GF-D8 (cell line): ENCODE measurements around the gene SLC15A4.
"Not testable (repeated sequence)": the region's sequence is repeated elsewhere in the genome, so short reads cannot be mapped to it uniquely, and the experiment has no call there.

ENCODE experiments used
- DNase-seq: peaks from one replicate; lab custom pipeline; 2025; lab: John Stamatoyannopoulos, UW

SLC15A4 gene

DNA sequence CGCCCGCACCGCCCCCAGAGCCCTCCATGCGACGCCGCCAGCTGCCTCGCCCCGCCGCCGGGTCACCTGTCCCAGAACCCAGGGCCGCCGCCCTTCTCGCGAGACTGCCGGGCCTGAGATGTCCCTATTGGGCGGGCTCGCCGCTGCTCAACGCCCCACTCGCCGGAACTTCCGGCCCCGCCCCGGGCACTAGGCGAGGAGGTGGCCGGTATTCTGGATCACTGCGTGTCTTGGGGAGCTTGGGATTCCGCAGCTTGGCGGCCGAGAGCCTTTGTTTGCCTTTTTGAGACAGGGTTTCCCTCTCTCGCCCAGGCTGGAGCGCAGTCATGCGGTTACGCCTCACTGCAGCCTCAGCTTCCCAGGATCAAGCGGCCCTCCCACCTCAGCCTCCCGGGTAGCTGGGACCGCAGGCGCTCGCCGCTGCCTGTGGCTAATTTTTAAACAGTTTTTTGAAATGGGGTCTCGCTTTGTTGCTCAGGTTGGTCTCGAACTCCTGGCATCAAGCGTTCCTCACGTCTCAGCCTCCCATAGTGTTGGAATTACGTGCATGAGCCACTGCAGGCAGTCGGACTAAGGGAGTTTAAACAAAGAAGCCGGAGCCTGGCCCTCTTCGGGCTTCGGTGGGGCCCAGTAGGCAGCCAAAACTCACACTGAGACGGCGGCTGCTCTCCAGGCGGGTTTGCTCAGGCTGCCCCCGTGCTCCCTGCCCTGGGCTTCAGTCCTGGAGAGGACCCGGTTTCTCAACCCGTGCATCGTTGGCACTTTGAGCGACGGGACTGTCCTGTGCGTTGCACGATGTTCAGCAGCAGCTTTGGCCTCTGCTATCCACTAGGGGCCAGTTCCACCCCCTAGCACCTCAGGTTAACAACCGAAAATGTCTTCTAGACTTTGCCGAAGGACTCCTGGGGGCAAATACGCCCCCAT lies at the start of gene SLC15A4:
Gene SLC15A4 (minus strand): TSS at position 43 of the 924 bp plus-strand sequence. CDS start 15 bp downstream, at position 28.
- peak; percentile 78 for DNase-seq

DNA sequence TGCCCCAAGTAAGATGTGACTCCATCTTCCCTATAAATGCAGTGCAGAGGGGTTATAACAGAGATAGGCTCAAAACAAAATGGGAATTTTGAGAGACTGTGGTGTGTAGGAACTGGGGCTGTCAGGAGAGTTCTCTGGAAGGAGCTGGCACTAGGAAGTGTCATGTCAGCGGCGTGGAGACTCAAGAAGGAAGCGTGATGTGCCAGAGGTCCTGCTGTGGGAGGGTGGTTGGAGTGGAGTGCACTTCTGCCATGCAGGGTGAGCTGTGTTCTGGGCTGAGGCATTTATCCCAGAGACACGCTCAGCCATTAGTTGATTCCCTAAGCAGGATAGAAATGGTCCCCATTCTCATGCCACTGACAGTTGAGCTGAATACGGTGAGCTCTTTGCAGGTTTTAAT lies 48.5 kb upstream of the SLC15A4 start:
- no peak for DNase-seq

DNA sequence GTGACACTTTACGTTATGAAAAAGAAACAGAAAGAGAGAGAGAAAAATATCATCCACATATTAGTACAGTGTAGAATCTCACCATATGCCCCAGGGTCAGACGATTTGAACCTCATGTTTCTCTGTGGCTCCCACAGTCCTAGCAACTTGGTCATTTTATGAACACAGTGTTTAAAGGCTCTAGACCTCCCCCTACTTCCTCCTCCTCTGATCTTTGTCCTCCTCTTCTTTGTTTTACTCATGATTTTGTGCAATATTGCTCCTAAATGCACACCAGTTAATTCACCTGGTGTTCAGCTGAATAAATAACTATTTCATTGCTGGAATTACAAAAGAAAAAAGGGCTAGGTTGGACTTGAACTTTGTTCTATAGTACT lies 47.7 kb upstream of the SLC15A4 start:
- DNase-seq, result no peak

DNA sequence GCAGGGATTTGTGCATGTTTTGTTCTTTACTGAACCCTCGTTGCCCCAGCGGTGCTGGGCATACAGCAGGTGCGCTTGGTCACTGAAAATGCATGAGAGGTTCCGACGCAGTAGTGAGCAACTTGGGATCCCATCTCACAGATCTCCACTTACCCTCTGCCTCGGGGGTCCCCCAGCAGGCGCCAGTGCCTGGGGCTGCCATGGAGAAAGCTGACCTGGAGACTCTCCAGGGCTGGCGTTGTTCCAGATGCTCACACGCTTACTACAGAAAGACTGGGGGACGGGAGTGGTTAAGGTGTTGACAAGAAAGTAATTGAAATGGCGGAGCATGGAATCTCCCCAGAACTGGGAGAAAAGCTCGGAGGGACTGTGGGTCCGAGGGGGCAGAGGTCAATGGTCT lies 43.7 kb upstream of the SLC15A4 start:
- DNase-seq, result no peak

DNA sequence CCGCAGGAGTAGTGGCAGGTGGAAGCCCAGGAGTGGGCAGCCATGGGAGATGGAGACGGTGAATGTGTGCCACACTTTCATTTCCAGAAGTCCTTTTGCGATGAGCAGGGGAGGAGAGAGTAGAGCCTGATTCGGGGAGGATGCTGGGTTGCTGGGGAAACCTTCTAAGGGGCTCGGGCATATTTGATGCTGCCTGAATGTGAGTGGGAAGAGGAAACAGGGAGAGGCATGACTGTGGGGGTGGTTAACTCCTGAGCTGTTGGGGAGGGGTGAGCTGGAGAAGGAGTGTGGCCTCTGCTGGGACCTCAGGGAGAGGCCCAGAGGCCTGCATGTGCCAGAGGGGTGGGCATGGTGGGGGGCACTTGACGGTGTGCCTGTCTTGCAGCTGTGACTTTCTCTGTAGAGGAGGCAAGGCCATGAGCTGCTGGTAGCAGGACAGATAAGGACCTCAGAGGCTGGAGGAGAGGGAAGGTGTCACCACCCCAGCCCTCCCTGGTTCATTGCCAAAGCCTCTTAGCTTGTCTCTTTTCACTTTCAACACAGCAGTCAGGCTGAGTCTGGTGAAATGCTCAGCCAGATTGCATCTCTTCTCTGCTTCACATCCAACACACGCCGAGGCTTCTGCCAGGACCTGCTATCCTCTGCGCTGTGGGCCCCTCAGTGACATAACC lies 40.9 kb upstream of the SLC15A4 start:
- DNase-seq, result no peak

DNA sequence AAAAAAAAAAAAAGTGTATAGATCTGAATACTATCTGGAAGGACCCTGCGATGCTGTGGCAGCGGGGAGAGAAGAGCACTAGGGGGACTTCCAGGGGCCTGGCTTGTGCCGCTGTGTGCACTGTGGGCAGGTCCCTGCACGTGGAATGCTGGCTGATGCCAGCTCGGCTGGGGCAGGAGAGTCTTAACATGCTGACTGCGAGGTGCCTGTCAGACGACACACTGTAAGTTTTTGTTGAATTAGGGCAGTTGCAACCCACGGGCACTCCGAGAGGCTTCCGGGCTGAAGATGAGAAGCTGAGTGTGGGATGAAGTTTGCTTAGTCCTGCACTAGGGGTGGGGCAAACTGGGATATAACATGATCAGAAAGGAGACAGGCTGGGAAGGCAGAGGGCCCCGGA lies 40.2 kb upstream of the SLC15A4 start:
- DNase-seq, result no peak

DNA sequence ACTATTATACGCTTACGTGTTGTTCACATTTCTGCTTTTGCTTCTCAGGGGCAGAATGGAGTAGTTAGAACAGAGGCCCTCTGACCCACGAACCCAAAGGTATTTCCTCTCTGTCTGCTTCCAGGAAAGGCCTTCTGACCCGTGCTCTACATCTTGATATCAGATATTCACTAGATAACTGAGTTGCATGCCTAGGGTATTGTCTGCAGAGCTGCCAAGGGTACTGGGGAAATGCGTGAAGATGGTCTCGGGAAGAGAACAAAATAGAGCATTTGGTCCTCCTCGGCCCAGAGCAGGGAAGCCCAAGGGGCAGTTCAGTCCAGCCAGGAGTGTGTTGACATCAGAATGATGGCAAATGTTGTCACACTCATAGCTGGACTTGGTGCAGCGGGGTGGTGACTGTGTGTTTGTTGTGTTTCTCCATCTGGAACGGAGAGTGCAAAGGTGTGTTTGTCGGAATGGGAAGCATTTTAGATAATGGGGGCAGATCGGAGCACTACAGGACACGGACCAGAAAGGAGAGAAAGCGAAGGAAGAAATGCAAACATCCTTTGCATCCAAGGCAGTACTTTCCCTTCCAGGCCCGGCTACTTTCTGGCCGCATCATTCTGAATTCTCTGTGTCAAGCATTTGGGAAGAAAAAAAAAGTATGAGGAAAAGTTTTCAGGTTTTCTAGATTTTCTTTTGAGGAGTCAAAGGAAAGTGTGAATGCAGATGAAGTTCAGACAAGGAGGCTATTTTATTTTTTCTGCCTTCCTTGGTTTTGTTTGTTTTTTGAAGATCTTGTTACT lies 37.7 kb upstream of the SLC15A4 start:
- DNase-seq, result no peak

DNA sequence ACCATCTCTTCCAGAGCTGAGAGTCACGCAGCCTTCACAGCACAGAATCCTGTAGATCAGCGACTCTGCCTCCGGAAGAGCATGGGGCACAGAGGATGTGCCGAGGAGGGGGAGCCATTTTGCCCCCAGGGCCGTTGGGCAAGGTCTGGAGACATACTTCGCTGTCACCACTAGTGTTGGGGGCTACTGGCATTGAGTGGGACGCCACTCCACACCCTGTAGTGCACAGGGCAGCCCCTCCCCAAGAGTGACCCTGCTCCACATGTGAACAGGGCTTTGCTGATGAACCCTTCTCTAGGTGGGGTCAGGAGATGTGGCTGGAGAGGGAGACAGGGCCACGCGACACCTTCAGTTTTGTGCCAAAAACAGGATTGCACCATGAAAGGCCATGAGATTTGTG lies 35.6 kb upstream of the SLC15A4 start:
- DNase-seq, result no peak

DNA sequence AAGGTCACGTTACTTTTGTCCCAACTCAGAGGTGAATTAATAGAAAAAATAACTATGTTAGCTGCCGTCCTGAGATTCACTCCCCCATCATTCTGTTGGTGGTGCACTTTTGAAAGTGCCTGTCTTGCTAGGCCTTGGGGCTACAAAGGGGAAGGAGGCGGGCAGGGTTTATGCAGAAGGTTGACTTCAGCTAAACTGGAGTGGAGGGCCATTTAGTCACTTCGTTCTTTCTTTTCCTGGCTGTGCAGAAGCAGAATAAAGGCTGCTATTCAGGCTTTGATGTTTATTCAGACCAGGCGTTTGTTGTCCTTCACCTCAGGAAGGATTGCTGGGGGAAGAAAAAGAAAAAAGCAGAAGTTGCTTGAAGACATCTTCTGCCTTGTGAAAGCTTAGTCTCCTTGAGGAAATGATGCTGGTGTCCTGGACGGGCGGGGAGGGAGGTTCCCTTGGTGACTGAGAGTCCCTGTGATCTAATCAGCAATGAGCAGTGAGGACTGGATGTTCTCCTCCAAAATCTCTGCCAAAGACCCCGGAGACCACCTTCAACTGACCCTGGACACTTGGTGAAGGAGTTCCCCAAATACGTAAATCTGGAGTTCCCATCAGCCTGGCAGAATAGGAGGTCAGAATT lies 33.5 kb upstream of the SLC15A4 start:
- no peak for DNase-seq

DNA sequence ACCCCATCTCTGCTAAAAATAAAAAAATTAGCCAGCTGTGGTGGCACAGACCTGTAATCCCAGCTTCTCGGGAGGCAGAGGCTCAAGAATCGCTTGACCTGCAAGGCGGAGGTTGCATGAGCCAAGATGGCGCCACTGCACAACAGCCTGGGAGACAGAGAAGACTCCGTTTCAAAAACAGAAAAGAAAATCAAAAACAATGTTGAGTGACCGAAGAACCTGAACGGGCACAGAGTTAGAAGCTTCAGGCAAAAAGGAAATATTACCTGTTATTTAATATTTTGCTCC lies 33.0 kb upstream of the SLC15A4 start:
- no peak for DNase-seq

DNA sequence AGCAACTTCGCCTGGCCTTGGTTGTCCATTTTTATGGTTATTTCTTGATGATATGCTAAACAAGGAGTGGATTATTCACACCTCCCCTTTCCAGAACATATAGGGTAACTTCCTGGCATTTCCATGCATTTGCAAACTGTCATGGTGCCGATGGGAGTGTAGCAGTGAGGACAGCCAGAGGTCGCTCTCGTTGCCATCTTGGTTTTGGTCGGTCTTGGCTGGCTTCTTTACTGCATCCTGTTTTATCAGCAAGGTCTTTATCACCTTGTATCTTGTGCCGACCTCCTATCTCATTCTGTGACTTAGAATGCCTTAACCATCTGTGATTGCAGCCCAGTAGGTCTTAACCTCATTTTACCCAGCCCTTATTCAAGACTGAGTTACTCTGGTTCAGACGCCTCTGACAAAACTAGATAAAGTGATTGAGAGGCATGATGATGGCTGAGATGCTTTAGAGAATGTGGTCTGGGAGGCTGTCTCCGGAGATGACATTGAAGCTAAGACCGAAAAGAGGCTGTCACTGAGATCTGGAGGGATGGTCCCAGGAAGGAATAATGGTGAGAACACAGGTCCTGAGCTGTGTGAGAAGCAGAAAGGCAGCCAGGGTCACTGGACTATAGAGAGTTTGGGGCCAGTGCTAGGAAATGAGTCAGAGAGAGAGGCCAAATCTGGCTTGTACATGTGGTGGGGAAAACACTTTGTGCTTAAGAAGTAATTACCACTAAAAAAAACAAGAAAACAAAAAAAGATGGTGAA lies 32.5 kb upstream of the SLC15A4 start:
- DNase-seq, result no peak

DNA sequence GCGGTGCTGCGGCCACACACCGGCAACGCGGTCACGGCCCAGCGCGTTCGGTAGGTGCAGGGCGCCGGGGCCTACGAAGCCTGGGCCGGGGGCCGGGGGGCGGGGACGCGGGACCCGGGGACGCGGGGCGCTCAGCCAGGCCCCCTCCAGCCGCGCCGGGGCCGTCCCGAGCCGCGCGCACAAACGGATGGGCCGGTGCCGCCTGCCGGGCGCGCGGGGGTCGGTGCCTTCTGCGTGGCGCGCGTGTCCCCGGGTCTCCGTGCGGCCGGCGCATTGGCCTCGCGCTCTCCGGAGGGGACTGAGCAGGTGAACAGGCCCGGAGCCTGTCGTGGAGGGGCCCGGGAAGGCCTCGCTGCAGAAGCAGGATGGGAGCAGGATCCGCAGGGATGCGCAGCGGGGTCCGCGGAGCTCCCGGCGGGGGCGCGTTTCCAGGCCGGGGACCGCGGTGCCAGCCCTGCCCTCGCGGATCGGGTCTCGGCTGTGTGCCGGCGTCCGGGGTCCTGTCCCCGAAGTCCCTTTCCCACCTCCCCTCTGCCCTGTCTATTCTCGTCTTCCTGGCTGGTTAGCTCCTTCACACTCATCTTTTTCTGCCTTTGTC lies 29.9 kb upstream of the SLC15A4 start:
- DNase-seq, result no peak

DNA sequence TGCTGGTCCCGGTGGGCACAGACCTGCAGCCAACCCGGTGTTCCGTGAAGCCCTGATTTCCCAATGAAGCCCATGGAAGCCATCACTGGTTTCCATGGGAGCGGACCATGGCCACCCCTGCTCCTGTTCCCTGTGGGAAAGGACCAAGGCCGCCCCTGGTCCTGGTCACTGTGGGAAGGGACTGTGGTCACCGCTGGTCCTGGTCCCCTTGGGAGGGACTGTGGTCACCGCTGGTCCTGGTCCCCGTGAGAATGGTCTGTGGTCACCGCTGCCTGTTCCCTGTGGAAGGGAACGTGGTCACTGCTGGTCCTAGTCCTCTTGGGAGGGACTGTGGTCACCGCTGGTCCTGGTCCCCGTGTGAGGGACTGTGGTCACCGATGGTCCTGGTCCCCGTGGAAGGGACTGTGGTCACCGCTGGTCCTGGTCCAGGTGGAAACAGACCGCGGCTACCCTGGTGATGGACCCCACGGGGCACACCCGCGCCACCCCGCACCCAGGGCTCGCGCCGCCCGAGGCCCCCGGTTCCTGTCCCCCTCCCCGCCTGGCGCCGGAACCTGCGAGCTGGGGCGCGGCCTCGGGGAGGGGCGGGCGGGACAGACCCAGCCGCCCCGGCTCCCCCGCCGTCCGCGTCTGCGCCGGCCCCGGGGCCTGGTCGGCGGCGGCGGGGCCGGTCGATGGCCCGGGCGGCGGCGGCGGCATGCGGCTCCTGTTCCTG lies 29.3 kb upstream of the SLC15A4 start, which contains the start of gene GLT1D1:
Gene GLT1D1 (plus strand): TSS at position 594 of the 715 bp plus-strand sequence. CDS start 104 bp downstream, at position 698.
- DNase-seq, result no peak

DNA sequence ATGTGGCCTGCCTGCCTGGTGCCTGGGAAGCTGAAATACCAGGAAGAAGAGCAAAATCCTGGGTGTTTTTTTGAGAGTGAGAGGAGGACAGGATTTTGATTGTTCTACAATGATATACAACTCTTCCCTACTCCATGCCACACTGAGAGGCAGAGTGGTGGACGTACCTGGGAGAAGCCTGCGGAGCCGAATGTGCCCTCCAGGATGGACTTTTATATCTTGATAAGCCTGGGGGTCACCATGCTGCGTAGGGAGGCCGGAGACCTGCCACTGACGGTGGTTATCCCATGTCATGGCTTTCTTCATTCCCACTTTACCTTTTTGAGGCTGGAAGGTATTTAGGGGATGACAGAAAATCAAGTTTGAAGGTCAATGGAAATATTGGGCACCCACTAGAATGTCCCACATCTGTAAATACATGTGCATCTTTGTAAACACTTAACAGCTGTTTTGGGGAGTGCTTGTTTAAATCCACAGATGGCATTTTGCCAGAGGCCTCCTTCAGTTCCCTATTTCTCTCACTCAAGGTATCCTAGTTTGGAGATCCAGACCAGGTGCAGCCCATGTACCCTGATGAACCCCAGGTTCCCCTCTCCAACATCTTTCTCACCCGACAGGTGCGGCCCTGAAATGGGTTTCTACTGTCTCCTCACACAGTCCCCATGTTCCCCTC lies 28.4 kb upstream of the SLC15A4 start:
- DNase-seq, result no peak

DNA sequence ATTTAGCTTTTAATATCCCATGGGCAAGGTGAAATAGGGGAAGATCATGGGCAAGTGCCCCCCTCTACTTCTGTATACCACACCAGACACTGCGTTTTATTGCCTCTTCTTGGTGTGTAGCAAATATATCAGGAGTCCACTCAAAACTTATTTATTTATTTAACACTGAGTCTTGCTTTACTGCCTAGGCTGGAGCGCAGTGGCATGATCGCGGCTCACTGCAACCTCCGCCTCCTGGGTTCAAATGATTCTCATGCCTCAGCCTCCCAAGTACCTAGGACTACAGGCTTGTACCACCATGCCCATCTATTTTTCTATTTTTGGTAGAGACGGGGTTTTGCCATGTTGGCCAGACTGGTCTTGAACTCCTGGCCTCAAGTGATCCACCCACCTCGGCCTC lies 27.7 kb upstream of the SLC15A4 start:
- DNase-seq, result not testable (repeated sequence)

DNA sequence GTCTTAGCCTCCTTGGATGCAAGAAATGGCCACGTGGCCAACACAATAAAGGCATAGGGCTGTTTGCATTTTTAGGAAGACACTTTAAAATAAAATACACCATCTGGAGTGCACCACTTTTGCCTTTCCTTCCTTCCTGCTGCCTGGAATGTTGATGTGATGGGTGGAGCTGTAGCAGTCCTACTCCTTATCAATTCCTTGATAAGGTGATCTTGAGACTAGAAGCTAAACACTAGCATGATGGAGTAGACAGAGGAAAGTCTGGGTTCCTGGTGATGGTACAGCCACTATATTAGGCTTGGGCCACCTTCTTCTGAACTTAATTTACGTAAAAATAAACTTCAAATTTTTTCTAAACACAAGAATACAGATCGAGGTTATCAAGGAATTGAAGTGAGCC lies 26.6 kb upstream of the SLC15A4 start:
- DNase-seq, result no peak

DNA sequence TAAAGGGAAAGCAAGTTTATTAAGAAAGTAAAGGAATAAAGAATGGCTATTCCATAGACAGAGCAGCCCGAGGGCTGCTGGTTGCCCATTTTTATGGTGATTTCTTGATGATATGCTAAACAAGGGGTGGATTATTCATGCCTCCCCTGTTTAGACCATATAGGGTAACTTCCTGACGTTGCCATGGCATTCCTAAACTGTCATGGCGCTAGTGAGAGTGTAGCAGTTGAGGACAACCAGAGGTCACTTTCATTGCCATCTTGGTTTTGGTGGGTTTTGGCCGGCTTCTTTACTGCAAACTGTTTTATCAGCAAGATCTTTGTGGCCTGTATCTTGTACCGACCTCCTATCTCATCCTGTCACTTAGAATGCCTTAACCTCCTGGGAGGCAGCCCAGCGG lies 26.0 kb upstream of the SLC15A4 start:
- DNase-seq, result not testable (repeated sequence)

DNA sequence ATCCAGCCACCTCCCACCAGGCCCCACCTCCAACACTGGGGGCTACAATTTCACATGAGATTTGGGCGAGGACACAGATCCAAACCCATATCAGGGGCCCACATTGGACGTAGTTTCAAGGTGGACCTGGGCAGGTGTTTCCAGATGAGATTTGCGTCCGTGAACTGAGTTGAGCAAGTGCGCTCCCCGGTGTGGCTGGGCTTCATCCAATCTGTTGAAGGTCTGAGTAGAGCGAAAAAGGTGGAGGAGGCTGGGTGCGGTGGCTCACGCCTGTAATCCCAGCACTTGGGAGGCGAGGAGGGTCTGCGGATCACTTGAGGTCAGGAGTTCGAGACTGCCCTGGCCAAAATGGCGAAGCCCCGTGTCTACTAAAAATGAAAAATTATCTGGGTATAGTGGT lies 24.6 kb upstream of the SLC15A4 start:
- DNase-seq, result no peak

DNA sequence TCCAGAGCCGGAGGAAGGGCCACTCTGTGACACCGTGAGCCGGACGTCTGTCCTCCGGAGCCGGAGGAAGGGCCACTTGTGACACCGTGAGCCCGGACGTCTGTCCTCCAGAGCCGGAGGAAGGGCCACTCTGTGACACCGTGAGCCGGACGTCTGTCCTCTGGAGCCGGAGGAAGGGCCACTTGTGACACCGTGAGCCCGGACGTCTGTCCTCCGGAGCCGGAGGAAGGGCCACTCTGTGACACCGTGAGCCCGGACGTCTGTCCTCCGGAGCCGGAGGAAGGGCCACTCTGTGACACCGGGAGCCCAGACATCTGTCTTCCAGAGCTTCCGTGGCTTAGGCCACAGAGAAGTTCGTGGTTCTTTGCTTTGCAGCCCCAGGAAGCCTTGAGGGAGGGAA lies 22.9 kb upstream of the SLC15A4 start:
- not testable (repeated sequence) for DNase-seq
